Erythroblast (primary cell): ENCODE results near the gene TTC32.

ENCODE experiments used
- GATA1 ChIP-seq: IDR thresholded peaks from 2 replicates; pipeline ENCODE4 v1.6.1; 2011; ENCODE audit warnings: low read depth, mild to moderate bottlenecking, control low read depth, low read length, moderate library complexity
- POLR2A ChIP-seq: IDR thresholded peaks from 2 replicates; pipeline ENCODE4 v1.6.1; 2011; ENCODE audit warnings: mild to moderate bottlenecking, low read length

- TF ChIP-seq POLR2A, result no peak
- TF ChIP-seq GATA1, result no peak
Observed at GRCh38 chr2:19879120-19879519, 22.7 kb downstream of the TTC32 start.
